HG03354 (cell line): ENCODE results near the gene PPFIA1.

Experiments
- ATAC-seq: cut with Tn5 transposase; IDR thresholded peaks from one replicate; pipeline ENCODE4 v1.9.1; 2021; ENCODE audit warnings: mild to moderate bottlenecking; ENCODE audit not compliant: unreplicated experiment, poor library complexity, severe bottlenecking

Gene PPFIA1

DNA sequence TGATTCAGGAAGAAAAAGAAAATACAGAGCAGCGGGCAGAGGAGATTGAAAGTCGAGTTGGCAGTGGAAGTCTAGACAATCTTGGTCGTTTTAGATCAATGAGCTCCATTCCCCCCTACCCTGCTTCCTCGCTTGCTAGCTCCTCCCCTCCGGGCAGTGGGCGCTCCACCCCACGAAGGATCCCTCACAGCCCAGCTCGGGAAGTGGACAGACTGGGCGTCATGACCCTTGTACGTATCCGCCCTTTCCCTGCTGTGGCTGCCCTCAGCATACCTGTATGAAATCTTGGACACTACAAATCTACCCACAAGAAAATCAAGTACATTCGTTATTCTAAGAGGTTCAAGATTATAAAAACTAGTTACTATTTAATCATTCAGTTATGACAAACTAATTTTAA is 77.7 kb downstream of the PPFIA1 start:
- no peak for ATAC-seq

DNA sequence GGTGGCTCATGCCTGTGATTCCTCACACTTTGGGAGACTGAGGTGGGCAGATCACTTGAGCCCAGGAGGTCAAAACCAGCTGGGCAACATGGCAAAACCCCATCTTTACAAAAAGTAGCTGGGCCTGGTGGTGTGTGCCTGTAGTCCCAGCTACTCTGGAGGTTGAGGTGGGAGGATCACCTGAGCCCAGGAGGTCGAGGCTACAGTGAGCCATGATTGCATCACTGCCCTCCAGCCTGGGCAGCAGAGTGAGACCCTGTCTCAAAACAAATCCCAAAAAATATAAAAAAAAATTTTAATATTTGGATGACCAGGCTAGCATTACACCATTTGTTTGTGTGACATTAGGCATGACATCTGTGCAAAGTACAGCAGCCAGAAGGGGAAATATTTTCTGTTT is 78.1 kb downstream of the PPFIA1 start:
- no peak for ATAC-seq

DNA sequence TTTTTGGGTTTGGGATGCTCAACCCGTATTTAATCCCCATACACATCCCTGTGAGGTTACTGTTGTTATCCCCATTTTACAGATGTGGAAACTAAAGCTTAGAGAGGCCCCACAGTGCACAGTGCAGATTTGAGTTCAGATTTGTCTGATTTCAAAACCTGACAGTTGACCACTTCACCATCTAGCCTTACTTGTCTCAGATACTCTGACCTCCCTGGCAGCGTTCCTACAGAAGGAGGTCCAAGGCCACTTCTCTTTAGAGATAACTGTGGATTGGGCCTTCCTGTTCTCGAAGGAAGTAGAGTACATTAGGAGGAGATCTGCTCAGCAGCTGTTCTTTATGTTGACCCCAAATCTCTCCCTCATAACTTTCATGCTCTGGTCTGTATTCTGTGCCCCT is 81.2 kb downstream of the PPFIA1 start:
- no peak for ATAC-seq

DNA sequence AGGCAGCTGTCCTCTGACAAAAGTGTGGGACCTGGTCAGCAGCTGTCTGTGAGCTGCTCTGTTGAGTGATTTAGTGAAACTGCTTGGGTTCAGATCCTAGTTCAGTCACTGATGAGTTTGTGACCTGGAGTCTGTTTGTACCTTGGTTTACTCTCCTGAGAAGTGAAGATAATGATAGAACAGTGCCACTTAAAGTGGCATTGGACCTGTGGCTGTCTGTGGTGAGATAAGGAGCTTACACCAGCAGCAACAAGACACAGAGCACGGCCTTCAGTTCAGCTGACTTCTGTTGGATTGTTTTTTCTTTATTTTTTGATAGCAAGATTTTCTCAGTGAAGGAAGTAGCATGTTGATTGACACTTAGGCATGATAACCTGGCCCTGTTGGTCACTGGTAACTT is 81.6 kb downstream of the PPFIA1 start:
- ATAC-seq = no peak

- ATAC-seq = no peak
Measured at GRCh38 chr11:70352601-70353000, 82.1 kb downstream of the PPFIA1 start.

DNA sequence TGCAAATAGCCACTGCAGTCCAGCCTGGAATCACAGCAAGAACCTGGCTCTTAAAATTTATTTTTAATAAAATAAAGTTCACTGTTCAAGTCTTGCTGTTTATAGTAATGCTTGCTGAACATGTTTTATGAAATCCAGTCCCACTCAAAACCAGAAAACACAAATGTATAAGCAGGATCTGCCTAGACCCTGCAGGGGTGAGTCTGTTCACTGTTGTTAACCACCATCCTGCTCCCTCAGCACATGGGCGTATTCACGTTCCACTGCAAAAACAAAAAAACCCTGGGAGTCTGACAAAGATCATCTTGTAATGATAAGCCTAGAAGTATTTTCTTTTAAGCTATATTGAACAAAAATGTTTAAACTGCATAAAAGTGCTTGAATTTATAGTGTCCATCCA is 82.8 kb downstream of the PPFIA1 start:
- no peak for ATAC-seq

GRCh38 chr11:70353900-70354568 is 83.5 kb downstream of the PPFIA1 start:
- ATAC-seq = no peak

DNA sequence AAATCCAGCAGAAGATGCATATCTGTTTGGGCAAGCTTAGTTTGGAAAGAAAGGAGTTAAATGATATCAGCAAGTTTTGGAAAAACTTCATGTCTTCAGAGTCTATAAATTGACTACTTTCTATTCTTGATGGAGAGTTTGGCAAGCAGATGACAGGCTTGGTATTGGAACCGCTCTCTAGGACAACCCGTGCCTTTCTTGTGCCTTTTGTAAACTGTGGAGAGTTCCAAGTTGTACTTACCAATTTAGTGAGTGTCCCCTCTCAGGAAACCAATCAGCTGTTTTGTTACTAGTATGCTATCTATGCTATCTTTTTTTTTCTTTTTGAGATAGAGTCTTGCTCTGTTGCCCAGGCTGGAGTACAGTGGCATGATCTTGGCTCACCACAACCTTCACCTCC is 84.1 kb downstream of the PPFIA1 start:
- ATAC-seq = no peak

GRCh38 chr11:70358753-70359152 is 88.3 kb downstream of the PPFIA1 start:
- ATAC-seq = no peak

DNA sequence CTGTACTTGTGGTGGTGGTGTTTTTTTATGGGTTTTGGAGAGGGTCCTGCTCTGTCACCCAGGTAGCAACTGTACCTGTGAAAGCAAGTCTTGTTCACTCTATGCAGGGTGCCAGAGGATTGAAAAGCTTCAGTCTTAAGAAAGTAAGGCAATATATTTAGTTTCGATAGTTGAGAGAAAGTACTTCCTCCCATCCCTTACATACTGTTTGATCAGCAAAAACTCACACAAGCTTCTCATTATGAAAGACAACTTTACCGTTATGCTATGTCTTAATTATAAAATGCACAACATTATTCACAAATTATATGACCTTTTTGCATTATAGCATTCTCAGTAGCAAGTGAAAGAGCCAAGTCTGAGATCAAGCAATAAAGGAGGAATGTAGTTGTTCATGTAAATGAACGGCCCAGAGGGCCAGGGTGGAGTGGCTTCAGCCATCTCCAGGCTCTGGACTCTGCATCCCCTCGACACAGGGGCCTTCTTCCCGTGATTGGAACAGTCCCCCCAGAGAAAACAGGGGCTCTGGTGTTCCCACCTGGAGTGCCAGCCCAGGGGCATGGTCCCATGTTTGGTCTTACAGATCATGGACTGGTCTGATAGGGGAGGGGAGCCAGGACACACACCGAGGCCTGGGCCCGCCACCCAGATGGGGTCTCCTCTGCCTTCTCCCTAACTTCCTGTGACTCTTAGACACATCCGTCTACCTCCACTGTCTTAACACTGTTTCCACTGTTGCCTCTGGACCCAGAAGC is 89.1 kb downstream of the PPFIA1 start:
- no peak for ATAC-seq

DNA sequence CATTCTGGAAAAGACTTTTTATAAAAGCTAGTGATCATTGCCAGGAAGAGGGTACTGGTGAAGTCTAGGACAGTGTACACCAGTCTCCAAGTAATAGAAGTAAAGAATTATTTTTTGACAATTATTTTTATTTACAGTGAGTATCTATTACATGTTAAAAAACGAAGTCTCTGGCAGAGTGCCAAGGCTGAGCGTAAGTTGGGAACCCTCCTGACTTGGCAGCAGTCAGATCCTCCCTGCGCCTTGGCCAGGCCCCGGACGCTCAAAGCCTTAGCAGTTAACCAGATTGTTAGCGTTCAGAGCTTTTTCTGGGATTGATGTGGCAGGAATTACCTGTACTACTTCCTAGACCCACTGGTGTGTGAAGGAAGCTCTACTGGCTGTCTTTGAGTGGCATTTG is 89.7 kb downstream of the PPFIA1 start:
- ATAC-seq = no peak

GRCh38 chr11:70364178-70364577 is 93.7 kb downstream of the PPFIA1 start:
- no peak for ATAC-seq

GRCh38 chr11:70364745-70365543 is 94.5 kb downstream of the PPFIA1 start:
- no peak for ATAC-seq

- no peak for ATAC-seq
Measured at GRCh38 chr11:70365544-70365927, 95.0 kb downstream of the PPFIA1 start.

DNA sequence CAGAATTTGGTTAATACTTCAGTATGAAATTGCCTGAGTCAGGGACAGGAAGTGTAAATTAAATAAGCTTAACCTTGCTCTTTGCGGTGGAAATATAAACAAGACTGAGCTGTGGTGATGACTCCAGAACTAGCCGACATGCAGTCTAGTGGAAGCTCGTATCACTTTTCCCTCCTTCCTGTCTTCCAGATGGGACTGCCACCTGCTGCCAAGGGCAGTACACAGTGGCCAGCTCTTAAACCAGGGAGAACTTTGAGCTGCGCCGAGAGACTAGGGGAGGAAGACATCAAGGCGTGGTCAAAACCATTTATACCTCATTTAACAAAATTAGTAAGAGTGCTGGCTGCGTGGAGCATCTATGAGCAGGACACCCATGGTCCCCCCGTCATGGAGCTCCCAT is 96.6 kb downstream of the PPFIA1 start:
- ATAC-seq = no peak

DNA sequence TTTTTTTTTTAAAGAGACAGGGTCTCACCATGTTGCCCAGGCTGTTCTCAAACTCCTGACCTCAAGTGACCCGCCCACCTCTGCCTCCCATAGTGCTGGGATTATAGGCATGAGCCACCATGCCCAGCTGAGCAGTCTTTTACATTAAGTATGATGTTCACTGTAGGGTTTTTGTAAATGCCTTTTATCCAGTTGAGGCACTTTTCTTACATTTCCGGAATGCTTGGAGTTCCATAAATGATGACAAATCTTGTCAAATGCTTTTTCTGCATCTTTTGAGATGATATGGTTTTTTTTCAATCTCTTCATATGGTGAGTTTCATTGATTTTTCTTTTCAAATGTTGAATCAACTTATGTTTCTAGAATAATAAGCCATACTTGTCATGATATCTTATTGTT is 98.5 kb downstream of the PPFIA1 start:
- no peak for ATAC-seq

- ATAC-seq = no peak
Measured at GRCh38 chr11:70371241-70371640, 100.8 kb downstream of the PPFIA1 start.

DNA sequence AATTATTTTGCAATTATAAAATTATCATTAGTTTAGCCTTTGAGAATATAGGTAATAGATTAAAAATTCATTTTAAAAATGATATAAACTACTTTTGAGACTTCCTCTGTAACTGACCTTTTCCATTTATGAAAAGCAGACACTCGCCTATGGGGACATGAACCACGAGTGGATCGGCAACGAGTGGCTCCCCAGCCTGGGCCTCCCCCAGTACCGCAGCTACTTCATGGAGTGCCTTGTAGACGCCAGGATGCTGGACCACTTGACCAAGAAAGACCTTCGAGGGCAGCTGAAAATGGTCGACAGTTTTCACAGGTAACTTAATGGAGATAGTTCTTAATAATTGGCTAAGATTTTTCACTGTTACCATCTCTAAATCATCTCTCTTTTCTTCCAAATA is 101.6 kb downstream of the PPFIA1 start:
- no peak for ATAC-seq

- no peak for ATAC-seq
Measured at GRCh38 chr11:70376621-70377020, 106.1 kb downstream of the PPFIA1 start.

- ATAC-seq = no peak
Measured at GRCh38 chr11:70377645-70378044, 107.2 kb downstream of the PPFIA1 start.
